Right hindlimb (tissue), 1 donor: ENCODE data around the gene TNPO3.

ENCODE experiments used
- DNase-seq: peaks from one replicate; pipeline ENCODE4 v3.0.0-alpha.2; 2018

TNPO3 gene

GRCh38 chr7:129054438-129055293, at the start of gene TNPO3:
TNPO3 (minus strand) TSS chr7:129055111; CDS start chr7:129054770, 341 bp downstream.
- DNase-seq = peak; percentile 95

- no peak for DNase-seq
These were observed 48.8 kb upstream of the TNPO3 start for GRCh38 chr7:129103561-129104324.

- DNase-seq = no peak
These were observed 46.8 kb upstream of the TNPO3 start for GRCh38 chr7:129101746-129102145.

- DNase-seq = no peak
These were observed 45.9 kb upstream of the TNPO3 start for GRCh38 chr7:129100827-129101166.

GRCh38 chr7:129098409-129099084, 43.6 kb upstream of the TNPO3 start:
- no peak for DNase-seq

- DNase-seq = no peak
These were observed 40.3 kb upstream of the TNPO3 start for GRCh38 chr7:129095258-129095657.

GRCh38 chr7:129094501-129094900, 39.6 kb upstream of the TNPO3 start:
- DNase-seq = no peak

- DNase-seq = no peak
These were observed 39.1 kb upstream of the TNPO3 start for GRCh38 chr7:129093867-129094456.

- DNase-seq = peak; percentile 85
These were observed 36.6 kb upstream of the TNPO3 start for GRCh38 chr7:129091484-129092002.

GRCh38 chr7:129090300-129090907, 35.5 kb upstream of the TNPO3 start:
- no peak for DNase-seq

- no peak for DNase-seq
These were observed 34.8 kb upstream of the TNPO3 start for GRCh38 chr7:129089521-129090212.

- no peak for DNase-seq
These were observed 30.1 kb upstream of the TNPO3 start for GRCh38 chr7:129084801-129085551.

GRCh38 chr7:129083525-129083924, 28.6 kb upstream of the TNPO3 start:
- no peak for DNase-seq

GRCh38 chr7:129078455-129078854, 23.5 kb upstream of the TNPO3 start:
- no peak for DNase-seq

GRCh38 chr7:129076886-129077285, 22.0 kb upstream of the TNPO3 start:
- no peak for DNase-seq

- DNase-seq = no peak
These were observed 20.1 kb upstream of the TNPO3 start for GRCh38 chr7:129074994-129075393.

GRCh38 chr7:129074361-129074871, 19.5 kb upstream of the TNPO3 start:
- DNase-seq = no peak

GRCh38 chr7:129073738-129074137, 18.8 kb upstream of the TNPO3 start:
- DNase-seq = no peak

- no peak for DNase-seq
These were observed 18.3 kb upstream of the TNPO3 start for GRCh38 chr7:129073204-129073603.

- DNase-seq = no peak
These were observed 17.6 kb upstream of the TNPO3 start for GRCh38 chr7:129072479-129073011.

GRCh38 chr7:129069021-129069420, 14.1 kb upstream of the TNPO3 start:
- DNase-seq = no peak
